ENCODE data around the gene DTX1. TPM values are rescaled to one million over a fixed set of nuclear protein-coding genes. Genes with fewer than 3 reads are reported as not detected.
"Not testable (repeated sequence)": the region's sequence is repeated elsewhere in the genome, so short reads cannot be mapped to it uniquely, and the experiment has no call there.

DTX1 gene
- total RNA-seq, 4 donors from 2014 or later: 17.3 to 38.1 (median 25.4) TPM

- Histone ChIP-seq H3K27me3 (peaks cover 0 to 32% of the 10 kb centered on the region in 2 donors), H3K36me3 (no peaks in the 10 kb centered on the region), H3K4me3 (no peak overlapping the region), H3K4me1 (peaks cover 0 to 10% (median 5%) of the 10 kb centered on the region in 4 donors), H3K27ac (peak overlapping the region in 1 of 4 donors; percentile 75), H3K9me3 (no peaks in the 10 kb centered on the region)
- WGBS, 2 donors: 81 to 85% methylated on average over 6 of the region's 6 CpGs
- TF ChIP-seq EP300 (IDR thresholded peaks at IDR 0.05): no peak
- TF ChIP-seq, protein P1, sequence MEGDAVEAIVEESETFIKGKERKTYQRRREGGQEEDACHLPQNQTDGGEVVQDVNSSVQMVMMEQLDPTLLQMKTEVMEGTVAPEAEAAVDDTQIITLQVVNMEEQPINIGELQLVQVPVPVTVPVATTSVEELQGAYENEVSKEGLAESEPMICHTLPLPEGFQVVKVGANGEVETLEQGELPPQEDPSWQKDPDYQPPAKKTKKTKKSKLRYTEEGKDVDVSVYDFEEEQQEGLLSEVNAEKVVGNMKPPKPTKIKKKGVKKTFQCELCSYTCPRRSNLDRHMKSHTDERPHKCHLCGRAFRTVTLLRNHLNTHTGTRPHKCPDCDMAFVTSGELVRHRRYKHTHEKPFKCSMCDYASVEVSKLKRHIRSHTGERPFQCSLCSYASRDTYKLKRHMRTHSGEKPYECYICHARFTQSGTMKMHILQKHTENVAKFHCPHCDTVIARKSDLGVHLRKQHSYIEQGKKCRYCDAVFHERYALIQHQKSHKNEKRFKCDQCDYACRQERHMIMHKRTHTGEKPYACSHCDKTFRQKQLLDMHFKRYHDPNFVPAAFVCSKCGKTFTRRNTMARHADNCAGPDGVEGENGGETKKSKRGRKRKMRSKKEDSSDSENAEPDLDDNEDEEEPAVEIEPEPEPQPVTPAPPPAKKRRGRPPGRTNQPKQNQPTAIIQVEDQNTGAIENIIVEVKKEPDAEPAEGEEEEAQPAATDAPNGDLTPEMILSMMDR (IDR thresholded peaks at IDR 0.05): no peak
- TF ChIP-seq POLR2A (IDR thresholded peaks at IDR 0.05): no peak
- DNase-seq (ENCODE audit: low spot score in 2 of 2): no peak
Measured at GRCh38 chr12:113136990-113137511, 80.5 kb downstream of the DTX1 start.

DNA sequence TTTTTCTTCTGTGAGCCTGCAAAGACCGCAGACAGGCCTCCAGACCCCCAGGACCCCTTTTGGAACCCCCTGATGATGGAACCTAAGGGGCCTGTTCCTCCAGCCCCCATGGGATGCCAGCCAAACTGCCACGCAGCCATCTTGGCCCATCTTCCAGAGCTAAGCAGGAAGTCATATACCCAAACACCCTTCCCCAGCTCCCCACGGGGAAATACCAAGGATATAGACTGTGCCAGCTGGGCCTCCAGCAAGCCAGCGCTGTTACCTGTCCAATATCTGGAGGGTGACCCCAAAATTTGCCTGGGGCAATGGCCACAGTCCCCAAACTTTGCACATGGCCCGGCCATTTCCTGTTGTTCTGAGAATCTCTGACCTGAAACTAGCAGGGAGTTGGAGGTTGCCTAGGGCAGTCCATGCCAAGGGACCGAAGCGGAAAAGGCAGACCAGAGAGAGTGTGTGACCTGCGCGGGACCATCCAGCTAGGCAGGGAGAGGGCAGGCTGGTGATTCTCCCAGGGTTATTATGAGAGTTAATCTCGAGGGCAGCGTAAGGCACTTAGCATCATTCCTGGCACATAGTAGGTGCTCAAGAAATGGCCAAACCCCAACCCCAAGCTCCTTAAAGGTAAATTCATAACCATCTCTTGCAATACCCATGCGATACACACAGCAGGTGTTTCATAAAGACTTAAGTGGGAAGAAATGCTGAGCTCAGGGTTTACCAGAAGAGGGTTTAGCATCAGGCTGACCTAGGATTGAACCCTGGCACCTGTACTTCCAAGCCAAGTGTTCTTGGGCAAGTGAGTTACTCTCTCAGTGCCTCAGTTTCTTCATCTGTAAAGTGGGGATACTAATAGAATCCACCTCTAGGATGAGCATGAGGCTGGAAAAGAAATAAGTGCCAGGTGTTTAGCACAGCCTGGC is 81.6 kb downstream of the DTX1 start:
- no peak overlapping the region for H3K4me3 ChIP-seq
- 87 to 91% methylated on average over 12 of the region's 12 CpGs for WGBS, 2 donors
- H3K27me3 ChIP-seq: peaks cover 0 to 31% of the 10 kb centered on the region in 2 donors
- no peak for DNase-seq (ENCODE audit: low spot score in 2 of 2)
- H3K9me3 ChIP-seq: no peaks in the 10 kb centered on the region
- no peaks in the 10 kb centered on the region for H3K36me3 ChIP-seq
- peaks cover 0 to 14% (median 5%) of the 10 kb centered on the region in 4 donors for H3K4me1 ChIP-seq
- TF ChIP-seq EP300 (IDR thresholded peaks at IDR 0.05): no peak
- TF ChIP-seq, protein P1 (IDR thresholded peaks at IDR 0.05): no peak
- no peak for TF ChIP-seq POLR2A (IDR thresholded peaks at IDR 0.05)
- H3K27ac ChIP-seq: no peak overlapping the region

- TF ChIP-seq, protein P1 (IDR thresholded peaks at IDR 0.05): no peak
- no peak for TF ChIP-seq EP300 (IDR thresholded peaks at IDR 0.05)
- TF ChIP-seq POLR2A (IDR thresholded peaks at IDR 0.05): no peak
- H3K4me3 ChIP-seq: no peak overlapping the region
- WGBS, 2 donors: 63 to 72% methylated on average over 2 to 3 of the region's 3 CpGs
- no peak for DNase-seq (ENCODE audit: low spot score in 2 of 2)
- peaks cover 0 to 28% of the 10 kb centered on the region in 2 donors for H3K27me3 ChIP-seq
- H3K9me3 ChIP-seq: no peaks in the 10 kb centered on the region
- H3K27ac ChIP-seq: no peak overlapping the region
- peaks cover 0 to 14% (median 5%) of the 10 kb centered on the region in 4 donors for H3K4me1 ChIP-seq
- H3K36me3 ChIP-seq: no peaks in the 10 kb centered on the region
Measured at GRCh38 chr12:113138826-113139225, 82.3 kb downstream of the DTX1 start.

GRCh38 chr12:113140706-113141105 is 84.2 kb downstream of the DTX1 start:
- Histone ChIP-seq H3K4me3 (no peak overlapping the region), H3K27me3 (peaks cover 0 to 14% of the 10 kb centered on the region in 2 donors), H3K27ac (peak overlapping the region in 2 of 4 donors; percentile 74 to 79), H3K36me3 (no peaks in the 10 kb centered on the region), H3K9me3 (no peaks in the 10 kb centered on the region), H3K4me1 (peaks cover 0 to 8% (median 2%) of the 10 kb centered on the region in 4 donors)
- no peak for DNase-seq (ENCODE audit: low spot score in 2 of 2)
- TF ChIP-seq, protein P1 (IDR thresholded peaks at IDR 0.05): no peak
- TF ChIP-seq EP300 (IDR thresholded peaks at IDR 0.05): no peak
- no peak for TF ChIP-seq POLR2A (IDR thresholded peaks at IDR 0.05)
- WGBS, 2 donors: 78 to 79% methylated on average over 7 of the region's 7 CpGs

DNA sequence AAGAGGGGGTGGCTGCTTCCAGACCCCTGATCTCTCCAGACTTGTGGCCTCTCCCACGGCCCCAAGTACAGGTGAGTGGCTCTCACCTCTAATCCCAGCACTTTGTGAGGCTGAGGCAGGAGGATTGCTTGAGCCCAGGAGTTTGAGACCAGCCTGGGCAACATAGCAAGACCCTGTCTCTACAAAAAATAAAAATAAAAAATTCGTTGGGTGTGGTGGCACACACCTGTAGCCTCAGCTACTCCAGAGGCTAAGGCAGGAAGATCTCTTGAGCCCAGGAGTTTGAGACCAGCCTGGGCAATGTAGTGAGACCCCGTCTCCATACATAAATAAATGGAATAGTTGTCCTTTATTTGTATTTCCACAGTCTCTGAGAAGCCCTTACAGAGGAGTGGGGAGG is 85.2 kb downstream of the DTX1 start:
- not testable (repeated sequence) for H3K4me1 ChIP-seq; H3K36me3 ChIP-seq; H3K27me3 ChIP-seq; DNase-seq (ENCODE audit: low spot score in 2 of 2); H3K4me3 ChIP-seq; H3K9me3 ChIP-seq
- WGBS, 2 donors: 77 to 83% methylated on average over 3 of the region's 3 CpGs
- peak overlapping the region; percentile 0 to 79 (median 48) for H3K27ac ChIP-seq

Measured in tibial nerve (tissue), 4 donors.